Neural progenitor cell (in vitro differentiated cells): ENCODE measurements around the gene WASL. TPM values are rescaled to one million over a fixed set of nuclear protein-coding genes. Genes with fewer than 3 reads are reported as not detected.

ENCODE experiments used
- DNase-seq: peaks from one replicate; pipeline ENCODE4 v3.0.0-alpha.2; 2016; ENCODE audit warnings: low spot score
- H2AFZ ChIP-seq: fragments of 200-600 bp; sonication (generic); replicated peaks from 2 replicates; pipeline ENCODE4 v1.6.1; 2016; ENCODE audit warnings: antibody characterized with exemption
- H3F3A ChIP-seq: fragments of 200-600 bp; sonication (generic); 2 replicates; pipeline ENCODE4 v1.6.1; 2016; ENCODE audit warnings: antibody characterized with exemption, low read depth
- H3K27ac ChIP-seq: fragments of 200-600 bp; sonication (generic); 2 replicates; pipeline ENCODE4 v1.5.1; 2016; ENCODE audit warnings: mild to moderate bottlenecking
- H3K27me3 ChIP-seq: fragments of 200-600 bp; sonication (generic); 2 replicates; pipeline ENCODE4 v1.6.1; 2016; ENCODE audit warnings: mild to moderate bottlenecking, moderate library complexity
- H3K36me3 ChIP-seq: fragments of 200-600 bp; sonication (generic); 2 replicates; pipeline ENCODE4 v1.5.1; 2016
- H3K4me1 ChIP-seq: fragments of 200-600 bp; sonication (generic); 2 replicates; pipeline ENCODE4 v1.6.1; 2016; ENCODE audit warnings: mixed run types
- H3K4me2 ChIP-seq: fragments of 200-600 bp; sonication (generic); 2 replicates; pipeline ENCODE4 v1.6.1; 2016
- H3K4me3 ChIP-seq: fragments of 200-600 bp; sonication (generic); 2 replicates; pipeline ENCODE4 v1.5.1; 2016
- H3K79me2 ChIP-seq: fragments of 200-600 bp; sonication (generic); 2 replicates; pipeline ENCODE4 v1.6.1; 2016; ENCODE audit warnings: low read depth
- H3K9ac ChIP-seq: fragments of 200-600 bp; sonication (generic); 2 replicates; pipeline ENCODE4 v1.6.1; 2016
- H3K9me3 ChIP-seq: fragments of 200-600 bp; sonication (generic); 2 replicates; pipeline ENCODE4 v1.5.1; 2016; ENCODE audit warnings: low read depth
- H4K20me1 ChIP-seq: fragments of 200-600 bp; sonication (generic); 2 replicates; pipeline ENCODE4 v1.6.1; 2016; ENCODE audit warnings: low read depth
- H3K27ac Mint-ChIP-seq: 3 replicates; pipeline ENCODE4 v1.8.0; 2021; ENCODE audit warnings: mixed read lengths
- H3K27me3 Mint-ChIP-seq: 2 replicates; pipeline ENCODE4 v1.8.0; 2022; ENCODE audit warnings: low read depth, mild to moderate bottlenecking, inconsistent platforms, moderate library complexity, mixed read lengths; ENCODE audit not compliant: insufficient read depth
- H3K36me3 Mint-ChIP-seq: 3 replicates; pipeline ENCODE4 v1.8.0; 2021; ENCODE audit warnings: mixed read lengths
- H3K4me1 Mint-ChIP-seq: 3 replicates; pipeline ENCODE4 v1.8.0; 2021; ENCODE audit warnings: mixed read lengths
- H3K4me3 Mint-ChIP-seq: 3 replicates; pipeline ENCODE4 v1.8.0; 2021; ENCODE audit warnings: mild to moderate bottlenecking, moderate library complexity, mixed read lengths
- H3K9me3 Mint-ChIP-seq: 3 replicates; pipeline ENCODE4 v1.8.0; 2020; ENCODE audit warnings: mixed read lengths
- CTCF ChIP-seq: fragments of 200-600 bp; sonication (generic); IDR thresholded peaks from 2 replicates; pipeline ENCODE4 v1.5.1; 2017; ENCODE audit warnings: antibody characterized with exemption, mild to moderate bottlenecking
- EZH2 ChIP-seq: fragments of 200-600 bp; sonication (generic); IDR thresholded peaks from 2 replicates; pipeline ENCODE4 v1.6.1; 2017; ENCODE audit warnings: antibody characterized with exemption, mild to moderate bottlenecking, moderate library complexity
- EZH2phosphoT487 ChIP-seq: fragments of 200-600 bp; sonication (generic); IDR thresholded peaks from 2 replicates; pipeline ENCODE4 v1.6.1; 2017; ENCODE audit warnings: antibody characterized with exemption
- small RNA-seq: library from RNA; depleted of rRNA; stranded (forward); fragments of <200 nt; gene quantifications from one replicate; pipeline ENCODE3, GENCODE V24; 2015
- total RNA-seq: library from RNA; depleted of rRNA; stranded (reverse); fragments of >200 nt; gene quantifications from 2 replicates; pipeline ENCODE4 v1.2.3, GENCODE V29; 2015; ENCODE audit warnings: low replicate concordance

The WASL gene
- total RNA-seq, 1 donor from 2014 or later, result 30.4 TPM

- Mint-ChIP-seq H3K36me3 (no peaks in the 10 kb centered on the region), H3K9me3 (no peaks in the 10 kb centered on the region), H3K4me1 (peaks cover 5% of the 10 kb centered on the region), H3K27me3 (peaks cover 2% of the 10 kb centered on the region), H3K27ac (no peak overlapping the region), H3K4me3 (no peak overlapping the region)
- H2AFZ ChIP-seq, result no peak overlapping the region
- no peaks in the 10 kb centered on the region for H3K9me3 ChIP-seq
- no peak for DNase-seq
- H3K36me3 ChIP-seq, result no peaks in the 10 kb centered on the region
- H3K4me3 ChIP-seq, result no peak overlapping the region
- H3K27me3 ChIP-seq, result no peaks in the 10 kb centered on the region
- H3K27ac ChIP-seq, result no peak overlapping the region
- no peak overlapping the region for H3K9ac ChIP-seq
- H3K4me1 ChIP-seq, result peaks cover 6% of the 10 kb centered on the region
- no peak for TF ChIP-seq EZH2
- TF ChIP-seq CTCF, result no peak
- TF ChIP-seq EZH2phosphoT487, result no peak
- H3K4me2 ChIP-seq, result no peak overlapping the region
- H3F3A ChIP-seq, result no peaks in the 10 kb centered on the region
- H4K20me1 ChIP-seq, result no peaks in the 10 kb centered on the region
- H3K79me2 ChIP-seq, result no peaks in the 10 kb centered on the region
Observed at GRCh38 chr7:123632808-123633207, 116.0 kb downstream of the WASL start.

Small RNAs within 50 kb of the gene (small RNA-seq; reads per million reads assigned to genes)
- not detected for gene RNU6-11P

Other genes starting within 250 kb of the WASL start
- gene IQUB, start 214.4 kb downstream of the WASL start, total RNA-seq, result 0.58 and 0.84 TPM in 2 replicates
- gene NDUFA5, start 191.2 kb downstream of the WASL start, total RNA-seq, result 62.8 and 118 TPM in 2 replicates
- gene ASB15, start 147.2 kb downstream of the WASL start, total RNA-seq, result not detected in 2 replicates
- not detected in 2 replicates for gene LMOD2, start 93.1 kb downstream of the WASL start, total RNA-seq
- not detected in 2 replicates for gene HYAL4, start 96.2 kb upstream of the WASL start, total RNA-seq
- not detected in 2 replicates for gene SPAM1, start 176.2 kb upstream of the WASL start, total RNA-seq